Measurements from ENCODE around the gene ROBO1.

DNA sequence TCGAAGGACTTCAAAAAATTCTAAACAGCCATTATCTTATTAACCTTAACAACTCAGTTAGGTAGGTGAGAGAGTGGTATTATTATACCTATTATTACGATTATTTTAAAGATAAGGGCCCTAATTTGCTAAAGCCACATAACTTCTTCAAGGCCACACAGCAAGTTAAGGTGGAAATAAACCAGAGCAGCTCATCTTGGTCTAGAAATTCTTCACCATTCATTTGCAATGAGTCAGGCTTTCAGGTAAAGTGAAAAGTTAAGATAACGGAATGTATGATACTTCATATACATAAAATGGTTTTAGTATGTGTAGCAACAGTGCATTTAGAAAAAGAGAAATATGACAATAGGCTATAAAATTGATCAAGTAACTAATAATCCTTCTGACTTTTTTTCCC is 920.2 kb downstream of the ROBO1 start:
- TF ChIP-seq, protein P1, sequence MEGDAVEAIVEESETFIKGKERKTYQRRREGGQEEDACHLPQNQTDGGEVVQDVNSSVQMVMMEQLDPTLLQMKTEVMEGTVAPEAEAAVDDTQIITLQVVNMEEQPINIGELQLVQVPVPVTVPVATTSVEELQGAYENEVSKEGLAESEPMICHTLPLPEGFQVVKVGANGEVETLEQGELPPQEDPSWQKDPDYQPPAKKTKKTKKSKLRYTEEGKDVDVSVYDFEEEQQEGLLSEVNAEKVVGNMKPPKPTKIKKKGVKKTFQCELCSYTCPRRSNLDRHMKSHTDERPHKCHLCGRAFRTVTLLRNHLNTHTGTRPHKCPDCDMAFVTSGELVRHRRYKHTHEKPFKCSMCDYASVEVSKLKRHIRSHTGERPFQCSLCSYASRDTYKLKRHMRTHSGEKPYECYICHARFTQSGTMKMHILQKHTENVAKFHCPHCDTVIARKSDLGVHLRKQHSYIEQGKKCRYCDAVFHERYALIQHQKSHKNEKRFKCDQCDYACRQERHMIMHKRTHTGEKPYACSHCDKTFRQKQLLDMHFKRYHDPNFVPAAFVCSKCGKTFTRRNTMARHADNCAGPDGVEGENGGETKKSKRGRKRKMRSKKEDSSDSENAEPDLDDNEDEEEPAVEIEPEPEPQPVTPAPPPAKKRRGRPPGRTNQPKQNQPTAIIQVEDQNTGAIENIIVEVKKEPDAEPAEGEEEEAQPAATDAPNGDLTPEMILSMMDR (IDR thresholded peaks at IDR 0.05), result no peak
- TF ChIP-seq POLR2A (IDR thresholded peaks at IDR 0.05), result no peak

All from right lobe of liver (tissue), 4 donors.